Measurements from ENCODE around the gene AFDN.

Gene AFDN

DNA sequence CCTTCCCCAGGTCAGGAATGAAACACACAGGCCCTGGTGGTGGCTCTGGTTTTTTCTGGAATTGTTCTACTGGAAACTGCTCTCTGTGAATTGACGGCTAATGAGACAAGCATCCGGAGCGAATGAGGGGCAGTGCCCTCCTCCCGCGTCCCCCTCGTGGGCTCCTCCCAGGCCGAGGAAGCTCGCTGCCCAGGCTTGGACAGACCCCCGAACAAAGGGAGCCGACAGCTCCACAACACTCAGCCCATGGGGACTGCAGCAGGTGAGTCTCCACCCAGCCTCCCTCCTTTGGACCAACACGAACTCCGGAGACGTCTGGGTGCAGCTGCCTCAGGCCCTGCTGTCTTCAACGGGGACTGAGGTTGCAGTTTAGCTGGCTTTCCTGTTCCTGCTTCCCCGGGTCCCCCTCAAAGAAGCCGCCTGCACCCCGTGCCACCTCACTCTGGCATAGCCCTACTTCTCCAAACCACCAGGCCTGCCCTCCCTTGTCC is 31.3 kb upstream of the AFDN start:
- DNase-seq = no peak

GRCh38 chr6:167795874-167796191 is 30.9 kb upstream of the AFDN start:
- DNase-seq = no peak

GRCh38 chr6:167796192-167796981 is 30.3 kb upstream of the AFDN start:
- DNase-seq = peak; percentile 24 to 58

DNA sequence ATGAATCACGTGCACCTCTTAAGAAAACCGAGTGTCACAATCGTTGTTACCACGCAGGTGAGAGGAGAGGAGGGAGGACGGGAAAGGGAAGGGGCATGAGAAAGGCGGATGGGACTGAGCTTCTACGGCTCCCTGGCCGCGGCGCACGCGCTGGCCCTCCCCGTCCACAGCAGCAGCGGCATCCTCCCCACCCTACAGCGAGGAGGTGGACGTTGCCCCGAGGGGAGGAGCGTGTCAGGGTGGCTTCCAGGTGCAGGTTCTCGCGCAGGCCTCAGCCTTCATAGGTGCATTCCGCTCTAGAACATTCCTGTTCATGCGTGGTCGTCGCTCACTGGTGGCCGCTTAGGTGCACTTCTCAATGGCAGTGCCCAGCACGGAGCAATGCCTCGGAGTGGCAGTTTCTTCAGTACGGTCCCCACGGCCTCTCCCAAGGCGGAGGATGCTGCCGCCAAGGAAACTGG is 29.7 kb upstream of the AFDN start:
- DNase-seq = no peak

DNA sequence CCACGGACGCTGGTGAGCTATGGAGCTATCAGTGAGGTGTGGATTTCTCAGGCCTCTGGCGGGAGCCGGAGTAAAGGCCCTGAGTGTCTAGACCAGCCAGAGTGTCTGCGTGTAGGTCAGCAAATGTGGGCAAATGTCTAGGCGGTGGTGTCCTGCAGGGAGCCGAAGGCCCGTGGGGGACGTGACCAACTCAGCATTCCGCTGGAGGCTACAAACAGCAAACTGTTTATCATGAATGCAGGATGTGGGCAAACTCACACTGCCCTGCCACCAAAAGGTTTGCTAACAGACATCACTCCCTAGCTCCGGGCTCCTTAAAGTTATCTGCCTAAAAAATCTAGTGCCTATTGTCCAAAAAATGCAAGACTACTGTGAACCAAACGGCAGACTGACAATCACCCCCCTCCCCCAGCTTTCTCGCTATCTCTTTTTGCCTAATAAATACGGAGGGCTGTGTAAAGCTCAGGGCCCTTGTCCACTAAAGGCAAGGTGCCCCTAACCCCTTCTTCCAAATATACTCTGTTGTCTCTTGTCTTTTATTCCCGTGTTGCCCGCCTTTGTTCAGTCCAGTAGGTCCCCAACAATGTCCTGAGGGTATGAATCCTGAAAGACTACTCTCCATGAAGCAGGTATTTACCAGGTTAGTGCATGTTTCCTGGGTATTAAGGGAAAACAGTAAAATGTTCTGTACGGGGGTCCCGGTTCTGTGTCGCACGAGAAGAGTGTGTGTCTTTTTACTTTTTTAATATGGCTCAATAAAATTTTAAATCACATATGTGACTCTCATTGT is 29.0 kb upstream of the AFDN start:
- no peak for DNase-seq

GRCh38 chr6:167798453-167798852 is 28.3 kb upstream of the AFDN start:
- DNase-seq = no peak

GRCh38 chr6:167799033-167799821 is 27.5 kb upstream of the AFDN start:
- peak in 1 of 2 experiments; percentile 63 for DNase-seq

DNA sequence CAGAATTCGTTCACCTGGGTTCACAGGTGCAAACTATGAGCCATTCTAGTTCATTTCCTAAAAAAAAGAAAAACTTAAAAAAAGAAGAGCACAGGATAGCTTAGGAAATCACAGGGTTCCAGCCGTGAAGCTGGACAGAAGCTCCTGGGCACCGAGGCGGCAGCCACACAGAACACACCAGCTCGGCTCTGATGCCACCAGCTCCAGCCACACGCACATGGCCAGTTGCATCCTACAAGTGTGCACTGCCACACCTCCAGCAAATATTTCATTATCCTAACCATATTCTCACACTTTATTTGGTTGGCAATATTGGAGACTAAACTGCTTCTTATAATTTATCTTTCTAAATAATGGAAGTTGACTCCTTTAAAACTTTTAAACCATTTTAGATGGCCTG is 26.2 kb upstream of the AFDN start:
- no peak for DNase-seq

- no peak for DNase-seq
These were observed 25.4 kb upstream of the AFDN start for GRCh38 chr6:167801263-167801662.

- DNase-seq = no peak
These were observed 24.4 kb upstream of the AFDN start for GRCh38 chr6:167802339-167802738.

- DNase-seq = no peak
These were observed 22.9 kb upstream of the AFDN start for GRCh38 chr6:167803816-167804215.

DNA sequence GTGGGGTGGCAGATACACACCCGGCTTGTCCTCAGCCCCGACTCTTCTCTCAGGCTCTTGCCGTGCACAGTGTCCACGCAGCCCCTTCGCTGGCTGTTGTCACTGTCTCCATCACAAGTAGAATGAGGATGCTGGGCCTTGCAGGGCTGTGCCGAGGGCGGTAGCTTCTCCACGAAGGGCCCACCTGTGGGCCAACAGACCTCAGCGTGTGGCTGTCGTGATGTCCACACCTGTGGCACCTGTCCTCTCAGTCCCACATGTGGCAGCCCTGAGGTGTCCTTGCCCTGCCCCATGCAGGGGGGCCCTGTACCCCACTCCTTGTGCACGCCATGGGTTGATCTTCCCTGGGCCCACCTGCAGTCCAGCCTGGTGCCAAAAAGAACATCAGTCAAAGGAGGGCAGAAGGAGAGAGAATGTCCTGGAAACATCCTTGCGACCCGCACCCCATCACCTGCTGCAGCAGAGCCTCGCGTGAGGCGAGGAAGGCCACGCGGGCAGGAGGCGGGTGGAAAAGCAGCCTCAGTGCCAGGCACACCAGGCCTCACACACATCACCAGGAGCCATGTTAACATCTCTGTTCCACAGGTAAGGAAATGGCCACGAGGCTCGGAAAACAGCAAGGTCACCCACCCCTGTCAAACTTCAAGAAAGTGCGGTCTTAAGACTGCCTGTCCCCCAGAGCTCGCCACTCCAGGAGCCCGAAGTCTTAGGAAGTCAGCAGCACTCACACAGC is 22.3 kb upstream of the AFDN start:
- DNase-seq = no peak

GRCh38 chr6:167805349-167806060 is 21.2 kb upstream of the AFDN start:
- DNase-seq = no peak

DNA sequence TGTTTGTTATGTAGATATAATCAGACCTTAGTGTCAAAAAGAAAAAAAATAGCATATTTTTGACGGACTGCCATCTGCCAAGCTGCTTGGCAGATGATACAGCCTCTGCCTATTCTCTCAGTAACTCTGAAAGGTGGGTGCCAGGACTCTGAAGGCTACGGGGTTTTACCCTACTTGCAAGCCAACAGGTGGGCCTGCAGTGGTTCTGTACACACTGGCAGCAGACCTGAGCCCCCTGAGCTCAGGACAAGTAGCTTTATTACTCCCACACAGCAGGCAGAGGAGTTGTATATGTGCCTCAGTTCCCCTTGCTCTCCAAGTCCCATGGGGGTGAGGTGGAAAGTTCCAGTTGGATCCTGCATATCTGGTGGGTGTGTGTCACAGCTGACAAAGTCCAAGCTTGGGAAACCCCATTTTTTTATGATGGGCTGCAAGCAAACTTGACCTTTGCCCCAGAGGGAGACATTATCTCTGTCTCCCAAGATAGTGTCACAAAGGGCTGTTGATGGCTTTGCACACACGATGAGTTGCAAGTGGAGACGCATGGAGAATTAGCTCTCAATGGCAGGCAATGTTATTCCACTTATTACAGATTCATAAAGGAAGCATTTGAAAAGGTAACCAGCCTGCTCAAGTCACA is 20.5 kb upstream of the AFDN start:
- no peak for DNase-seq

DNA sequence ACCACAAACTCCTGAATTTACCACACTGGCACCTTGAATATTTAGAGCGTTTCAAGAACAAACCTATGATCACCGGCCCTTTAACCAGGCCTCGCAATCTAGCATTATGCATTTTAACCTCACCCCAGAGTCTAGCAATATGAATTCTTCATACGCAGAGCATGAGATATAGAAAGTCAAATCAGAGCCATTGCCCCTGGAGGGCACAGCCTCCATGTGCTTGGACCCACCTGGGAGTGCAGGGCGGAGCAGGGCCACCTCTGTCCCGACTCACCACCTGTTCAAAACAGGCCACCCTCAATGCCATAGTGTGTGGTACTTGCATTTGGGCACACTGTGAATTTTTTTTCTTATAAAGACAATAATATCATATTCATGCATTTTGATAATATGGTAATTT is 19.5 kb upstream of the AFDN start:
- no peak for DNase-seq

- no peak for DNase-seq
These were observed 19.0 kb upstream of the AFDN start for GRCh38 chr6:167807756-167808155.

DNA sequence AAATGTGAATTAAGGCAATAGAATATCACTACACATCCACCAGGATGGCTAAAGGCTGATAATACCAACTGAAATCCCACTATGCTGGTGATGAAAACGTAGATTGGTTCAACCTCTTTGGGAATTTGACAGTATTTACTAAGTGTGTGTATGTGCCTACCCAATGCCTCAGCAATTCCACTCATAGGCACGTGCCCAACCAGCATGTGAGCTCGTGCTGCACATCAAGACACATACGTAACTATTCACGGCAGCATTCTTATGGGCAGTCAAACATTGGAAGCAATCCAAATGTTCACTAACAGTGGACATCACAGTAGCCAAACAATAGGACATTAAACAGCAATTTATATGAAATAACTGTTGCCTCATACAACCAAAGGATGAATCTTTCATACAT is 15.7 kb upstream of the AFDN start:
- no peak for DNase-seq

DNA sequence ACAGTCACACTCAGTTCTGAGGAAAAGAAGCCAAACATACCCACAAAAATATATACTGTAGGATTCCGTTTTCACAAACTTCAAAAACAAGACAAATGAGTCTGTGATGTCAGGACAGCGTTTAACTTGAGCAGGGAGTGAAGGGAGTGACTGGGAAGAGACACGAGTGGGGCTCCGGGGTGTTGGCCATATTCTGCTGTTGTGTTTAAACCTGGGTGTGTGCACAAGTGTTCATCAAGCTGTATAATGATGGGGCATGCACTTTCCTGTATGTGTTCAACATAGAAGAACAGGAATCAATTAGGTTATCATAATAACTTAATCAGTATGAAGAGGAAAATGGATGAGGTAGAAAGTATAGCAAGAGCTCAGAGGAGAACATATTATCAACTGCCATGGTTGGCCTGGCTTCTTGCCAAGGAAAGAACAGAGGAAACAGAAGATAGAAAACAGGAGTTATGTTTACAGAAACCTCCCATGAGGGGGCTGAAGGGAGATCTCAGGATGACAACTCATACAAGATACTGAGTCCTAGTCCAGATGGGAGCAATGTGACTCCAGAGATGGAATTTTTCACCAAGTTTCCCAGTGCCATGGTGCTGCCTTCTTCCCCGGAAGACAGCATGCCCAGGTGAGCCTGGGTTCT is 15.1 kb upstream of the AFDN start:
- no peak for DNase-seq

GRCh38 chr6:167812088-167812487 is 14.6 kb upstream of the AFDN start:
- DNase-seq = no peak

- no peak for DNase-seq
These were observed 11.3 kb upstream of the AFDN start for GRCh38 chr6:167815296-167815980.
